UCSD-AML1 (cell line): ENCODE results near the gene ICAM1.
"Not testable (repeated sequence)": the region's sequence is repeated elsewhere in the genome, so short reads cannot be mapped to it uniquely, and the experiment has no call there.

Experiments used
- DNase-seq: peaks from one replicate; lab custom pipeline; 2025; ENCODE audit not compliant: unreplicated experiment; lab: John Stamatoyannopoulos, UW

The ICAM1 gene

GRCh38 chr19:10274589-10274988, 3.7 kb downstream of the ICAM1 start:
- DNase-seq = no peak

DNA sequence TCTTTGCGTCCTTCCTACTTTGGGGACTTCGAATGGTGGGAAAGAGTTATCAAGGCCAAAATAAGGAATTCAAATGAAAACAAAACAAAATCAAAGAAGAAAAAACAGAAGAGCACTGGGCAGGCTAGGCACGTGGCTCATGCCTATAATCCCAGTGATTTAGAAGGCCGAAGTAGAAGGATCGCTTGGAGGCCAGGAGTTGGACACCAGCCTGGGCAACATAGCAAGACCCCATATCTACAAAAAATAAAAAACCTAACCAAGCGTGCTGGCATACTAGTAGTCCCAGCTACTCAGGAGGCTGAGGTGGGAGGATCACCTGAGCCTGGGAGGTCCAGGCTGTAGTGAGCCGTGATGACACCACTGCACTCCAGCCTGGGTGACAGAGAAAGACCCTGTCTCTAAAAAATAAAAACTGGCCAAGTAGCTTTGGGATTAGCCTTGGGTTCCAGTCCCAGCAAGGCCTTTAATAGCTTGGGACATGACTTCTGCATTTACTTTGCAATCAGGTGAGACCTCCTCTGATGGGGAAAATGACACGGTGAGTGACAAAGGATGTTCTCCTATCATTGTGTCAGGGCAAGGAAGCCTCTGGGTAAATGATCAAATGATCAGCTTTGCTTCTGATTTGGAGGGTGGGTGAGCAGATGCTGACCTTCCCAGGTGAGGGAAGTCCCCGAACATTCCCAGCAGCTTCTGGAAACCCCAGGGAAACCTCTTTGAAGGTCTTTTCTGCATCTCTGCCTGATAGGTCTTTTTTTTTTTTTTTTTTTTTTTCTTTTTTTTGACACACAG, 7.1 kb downstream of the ICAM1 start:
- no peak for DNase-seq

DNA sequence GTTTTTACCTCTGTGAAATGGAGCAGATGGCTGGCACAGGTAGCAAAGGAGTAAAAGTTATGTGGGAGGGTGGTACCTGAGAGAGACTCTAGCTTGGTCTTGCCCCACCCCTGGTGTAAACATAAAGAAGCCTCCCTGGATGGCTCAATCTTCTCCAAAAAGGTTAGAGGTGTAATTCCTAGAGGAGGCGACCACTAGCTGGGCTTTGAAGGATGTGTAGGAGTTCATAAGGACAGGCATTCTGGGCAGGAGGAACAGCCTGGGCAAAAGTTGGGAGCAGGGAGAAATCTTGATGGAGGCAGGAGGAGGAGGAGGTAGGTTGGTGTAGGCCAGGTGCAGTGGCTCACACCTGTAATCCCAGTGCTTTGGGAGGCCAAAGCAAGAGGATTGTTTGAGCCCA, 8.0 kb downstream of the ICAM1 start:
- no peak for DNase-seq

DNA sequence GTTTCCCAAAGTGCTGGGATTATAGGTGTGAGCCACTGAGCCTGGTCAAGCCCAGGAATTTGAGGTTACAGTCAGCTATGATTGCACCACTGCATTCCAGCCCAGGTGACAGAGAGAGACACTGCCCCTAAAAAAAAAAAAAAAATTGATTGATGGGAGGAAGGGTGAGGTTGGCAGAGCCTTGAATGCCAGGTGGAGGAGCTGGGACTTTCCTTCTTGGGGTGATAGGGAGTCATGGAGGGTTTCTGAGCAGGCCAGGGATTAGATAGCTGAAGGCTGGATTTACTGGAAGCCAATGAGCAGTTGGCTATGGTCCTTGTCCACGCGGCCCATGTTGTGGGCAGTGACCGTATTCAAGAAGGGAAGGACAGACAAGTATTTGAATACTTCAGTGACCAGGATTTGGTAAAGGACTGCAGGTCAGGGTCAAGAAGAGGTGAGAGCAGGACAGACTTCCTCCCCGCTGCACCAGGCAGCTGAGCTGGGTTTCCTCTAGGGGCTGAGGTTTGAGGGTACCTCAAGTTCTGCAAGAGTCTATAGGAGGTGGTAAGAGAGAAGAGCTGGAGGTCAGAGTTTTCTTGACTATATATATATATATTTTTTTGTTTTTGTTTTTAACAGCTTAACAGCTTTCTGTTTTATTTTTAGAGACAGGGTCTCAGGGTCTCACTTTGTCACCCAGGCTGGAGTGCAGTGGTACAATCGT, 9.0 kb downstream of the ICAM1 start:
- DNase-seq = peak; percentile 15

GRCh38 chr19:10282043-10282442, 11.1 kb downstream of the ICAM1 start:
- DNase-seq = not testable (repeated sequence)

DNA sequence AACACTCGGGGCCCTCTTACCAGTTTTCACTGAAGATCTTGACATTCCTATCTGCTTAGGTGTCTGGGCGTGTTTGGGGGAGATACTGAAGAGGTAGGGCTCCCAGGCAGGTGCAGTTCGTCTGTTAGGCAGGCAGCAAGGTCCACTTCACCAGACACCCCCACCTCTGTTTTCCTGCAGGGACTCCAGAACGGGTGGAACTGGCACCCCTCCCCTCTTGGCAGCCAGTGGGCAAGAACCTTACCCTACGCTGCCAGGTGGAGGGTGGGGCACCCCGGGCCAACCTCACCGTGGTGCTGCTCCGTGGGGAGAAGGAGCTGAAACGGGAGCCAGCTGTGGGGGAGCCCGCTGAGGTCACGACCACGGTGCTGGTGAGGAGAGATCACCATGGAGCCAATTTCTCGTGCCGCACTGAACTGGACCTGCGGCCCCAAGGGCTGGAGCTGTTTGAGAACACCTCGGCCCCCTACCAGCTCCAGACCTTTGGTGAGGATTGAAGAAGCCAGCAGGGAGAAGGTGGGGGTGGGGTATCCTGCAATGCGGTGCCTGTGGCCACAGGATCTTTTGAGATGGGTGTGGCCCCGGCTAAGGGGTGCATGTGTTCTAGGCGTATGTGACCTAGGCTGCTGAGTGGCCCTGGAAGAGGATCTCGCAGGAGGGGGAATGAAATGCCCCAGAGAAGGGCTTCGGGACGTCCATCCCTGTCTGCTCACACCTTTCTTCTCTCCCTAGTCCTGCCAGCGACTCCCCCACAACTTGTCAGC, 12.6 kb downstream of the ICAM1 start:
- DNase-seq = no peak

GRCh38 chr19:10284065-10284959, 13.4 kb downstream of the ICAM1 start:
- DNase-seq = no peak

DNA sequence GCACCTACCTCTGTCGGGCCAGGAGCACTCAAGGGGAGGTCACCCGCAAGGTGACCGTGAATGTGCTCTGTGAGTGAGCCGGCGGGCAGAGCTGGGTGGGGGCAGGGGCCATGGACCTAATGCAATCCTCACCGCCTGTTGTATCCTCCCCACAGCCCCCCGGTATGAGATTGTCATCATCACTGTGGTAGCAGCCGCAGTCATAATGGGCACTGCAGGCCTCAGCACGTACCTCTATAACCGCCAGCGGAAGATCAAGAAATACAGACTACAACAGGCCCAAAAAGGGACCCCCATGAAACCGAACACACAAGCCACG, 14.0 kb downstream of the ICAM1 start:
- no peak for DNase-seq

DNA sequence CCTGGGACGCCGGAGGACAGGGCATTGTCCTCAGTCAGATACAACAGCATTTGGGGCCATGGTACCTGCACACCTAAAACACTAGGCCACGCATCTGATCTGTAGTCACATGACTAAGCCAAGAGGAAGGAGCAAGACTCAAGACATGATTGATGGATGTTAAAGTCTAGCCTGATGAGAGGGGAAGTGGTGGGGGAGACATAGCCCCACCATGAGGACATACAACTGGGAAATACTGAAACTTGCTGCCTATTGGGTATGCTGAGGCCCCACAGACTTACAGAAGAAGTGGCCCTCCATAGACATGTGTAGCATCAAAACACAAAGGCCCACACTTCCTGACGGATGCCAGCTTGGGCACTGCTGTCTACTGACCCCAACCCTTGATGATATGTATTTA, 14.5 kb downstream of the ICAM1 start:
- no peak for DNase-seq

- DNase-seq = peak; percentile 77
Measured at GRCh38 chr19:10286803-10287737, 16.1 kb downstream of the ICAM1 start, which contains the start of gene ICAM4. Gene ICAM4 (plus strand): TSS chr19:10286955. CDS start chr19:10287013, 58 bp downstream.

GRCh38 chr19:10288662-10289166, 17.8 kb downstream of the ICAM1 start:
- DNase-seq = peak; percentile 83

DNA sequence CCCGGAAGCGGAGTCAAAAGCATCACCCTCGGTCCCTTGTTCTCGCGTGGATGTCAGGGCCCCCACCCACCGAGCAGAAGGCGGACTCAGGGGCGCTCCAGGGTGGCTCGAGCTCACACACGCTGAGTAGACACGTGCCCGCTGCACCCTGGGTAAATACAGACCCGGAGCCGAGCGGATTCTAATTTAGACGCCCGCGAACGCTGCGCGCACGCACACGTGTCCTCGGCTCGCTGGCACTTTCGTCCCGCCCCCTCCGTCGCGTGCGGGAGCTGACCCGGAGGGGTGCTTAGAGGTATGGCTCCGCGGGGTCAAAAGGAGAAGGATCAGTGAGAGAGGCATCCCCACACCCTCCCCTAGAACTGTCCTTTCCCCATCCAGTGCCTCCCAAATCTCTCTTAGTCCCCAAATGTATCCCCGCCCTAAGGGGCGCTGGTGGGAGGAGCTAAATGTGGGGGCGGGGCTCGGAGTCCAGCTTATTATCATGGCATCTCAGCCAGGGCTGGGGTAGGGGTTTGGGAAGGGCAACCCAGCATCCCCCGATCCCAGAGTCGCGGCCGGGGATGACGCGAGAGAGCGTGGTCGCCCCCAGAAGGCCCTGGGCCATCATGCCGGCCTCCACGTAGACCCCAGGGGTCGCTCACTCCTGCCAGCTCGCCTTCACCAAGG, 18.4 kb downstream of the ICAM1 start:
- peak; percentile 88 for DNase-seq

- no peak for DNase-seq
Measured at GRCh38 chr19:10289836-10290356, 19.0 kb downstream of the ICAM1 start, which contains the start of gene ICAM5. Gene ICAM5 (plus strand): TSS chr19:10289952. CDS start chr19:10290044, 92 bp downstream.

- DNase-seq = peak; percentile 52
Measured at GRCh38 chr19:10290357-10290875, 19.5 kb downstream of the ICAM1 start.

DNA sequence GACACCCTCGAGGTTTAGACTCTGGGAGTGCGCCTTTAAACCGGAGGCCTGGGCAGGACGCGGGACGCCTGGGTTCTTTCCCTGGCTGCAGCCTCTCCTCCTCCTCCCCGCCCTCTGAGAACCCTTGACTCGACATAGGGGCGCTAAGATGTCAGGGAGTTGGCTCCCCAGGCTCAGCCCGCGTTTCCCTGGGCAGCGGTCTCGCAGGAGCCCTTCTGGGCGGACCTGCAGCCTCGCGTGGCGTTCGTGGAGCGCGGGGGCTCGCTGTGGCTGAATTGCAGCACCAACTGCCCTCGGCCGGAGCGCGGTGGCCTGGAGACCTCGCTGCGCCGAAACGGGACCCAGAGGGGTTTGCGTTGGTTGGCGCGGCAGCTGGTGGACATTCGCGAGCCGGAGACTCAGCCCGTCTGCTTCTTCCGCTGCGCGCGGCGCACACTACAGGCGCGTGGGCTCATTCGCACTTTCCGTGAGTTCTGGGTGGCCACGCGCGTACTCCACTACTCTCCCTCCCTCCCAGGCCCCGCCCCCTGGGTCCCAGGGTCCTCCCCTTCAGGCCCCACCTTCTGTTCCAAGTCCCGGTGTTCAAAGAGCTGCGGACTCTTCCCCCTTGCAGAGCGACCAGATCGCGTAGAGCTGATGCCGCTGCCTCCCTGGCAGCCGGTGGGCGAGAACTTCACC, 20.1 kb downstream of the ICAM1 start:
- peak; percentile 80 for DNase-seq

DNA sequence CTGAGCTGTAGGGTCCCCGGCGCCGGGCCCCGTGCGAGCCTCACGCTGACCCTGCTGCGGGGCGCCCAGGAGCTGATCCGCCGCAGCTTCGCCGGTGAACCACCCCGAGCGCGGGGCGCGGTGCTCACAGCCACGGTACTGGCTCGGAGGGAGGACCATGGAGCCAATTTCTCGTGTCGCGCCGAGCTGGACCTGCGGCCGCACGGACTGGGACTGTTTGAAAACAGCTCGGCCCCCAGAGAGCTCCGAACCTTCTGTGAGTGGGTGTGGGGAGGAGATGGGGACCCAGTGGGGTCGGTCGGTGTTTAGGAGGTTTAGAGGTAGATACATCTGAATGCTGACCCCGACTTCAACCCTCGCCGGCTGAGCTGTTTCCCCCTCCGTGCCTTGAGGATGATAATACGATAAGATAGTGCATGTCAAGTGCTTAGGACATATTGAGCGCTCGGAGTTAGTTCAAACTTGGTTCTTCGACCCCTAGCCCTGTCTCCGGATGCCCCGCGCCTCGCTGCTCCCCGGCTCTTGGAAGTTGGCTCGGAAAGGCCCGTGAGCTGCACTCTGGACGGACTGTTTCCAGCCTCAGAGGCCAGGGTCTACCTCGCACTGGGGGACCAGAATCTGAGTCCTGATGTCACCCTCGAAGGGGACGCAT, 20.8 kb downstream of the ICAM1 start:
- DNase-seq = no peak

DNA sequence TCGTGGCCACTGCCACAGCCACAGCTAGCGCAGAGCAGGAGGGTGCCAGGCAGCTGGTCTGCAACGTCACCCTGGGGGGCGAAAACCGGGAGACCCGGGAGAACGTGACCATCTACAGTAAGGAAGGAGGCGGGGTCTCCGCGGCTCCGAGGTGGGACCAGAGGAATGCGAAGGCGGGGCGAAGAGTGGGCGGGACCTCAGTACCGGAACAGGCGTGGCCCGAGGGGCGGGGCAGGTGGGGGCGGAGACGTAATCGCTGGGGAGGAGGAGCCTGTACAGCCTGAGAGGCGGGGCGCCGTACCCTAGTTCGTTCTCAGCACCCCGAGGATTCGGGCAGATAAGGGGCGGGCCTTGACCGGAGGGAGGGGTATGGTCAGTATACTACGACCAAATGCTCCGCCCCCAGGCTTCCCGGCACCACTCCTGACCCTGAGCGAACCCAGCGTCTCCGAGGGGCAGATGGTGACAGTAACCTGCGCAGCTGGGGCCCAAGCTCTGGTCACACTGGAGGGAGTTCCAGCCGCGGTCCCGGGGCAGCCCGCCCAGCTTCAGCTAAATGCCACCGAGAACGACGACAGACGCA, 21.4 kb downstream of the ICAM1 start:
- DNase-seq = no peak
